ENCODE results near the gene GDF7.

GRCh38 chr2:20702563-20702962 lies 35.6 kb downstream of the GDF7 start:
- TF ChIP-seq, protein P1, sequence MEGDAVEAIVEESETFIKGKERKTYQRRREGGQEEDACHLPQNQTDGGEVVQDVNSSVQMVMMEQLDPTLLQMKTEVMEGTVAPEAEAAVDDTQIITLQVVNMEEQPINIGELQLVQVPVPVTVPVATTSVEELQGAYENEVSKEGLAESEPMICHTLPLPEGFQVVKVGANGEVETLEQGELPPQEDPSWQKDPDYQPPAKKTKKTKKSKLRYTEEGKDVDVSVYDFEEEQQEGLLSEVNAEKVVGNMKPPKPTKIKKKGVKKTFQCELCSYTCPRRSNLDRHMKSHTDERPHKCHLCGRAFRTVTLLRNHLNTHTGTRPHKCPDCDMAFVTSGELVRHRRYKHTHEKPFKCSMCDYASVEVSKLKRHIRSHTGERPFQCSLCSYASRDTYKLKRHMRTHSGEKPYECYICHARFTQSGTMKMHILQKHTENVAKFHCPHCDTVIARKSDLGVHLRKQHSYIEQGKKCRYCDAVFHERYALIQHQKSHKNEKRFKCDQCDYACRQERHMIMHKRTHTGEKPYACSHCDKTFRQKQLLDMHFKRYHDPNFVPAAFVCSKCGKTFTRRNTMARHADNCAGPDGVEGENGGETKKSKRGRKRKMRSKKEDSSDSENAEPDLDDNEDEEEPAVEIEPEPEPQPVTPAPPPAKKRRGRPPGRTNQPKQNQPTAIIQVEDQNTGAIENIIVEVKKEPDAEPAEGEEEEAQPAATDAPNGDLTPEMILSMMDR (conservative IDR thresholded peaks at IDR 0.05; ENCODE audit: low read length) = no peak
- TF ChIP-seq EZH2phosphoT487 (IDR thresholded peaks at IDR 0.05; ENCODE audit: borderline replicate concordance, low read depth, low read length) = no peak

Data from OCI-LY7 (cell line).